Measurements from ENCODE around the gene C3AR1.

GRCh38 chr12:8033153-8034044, 32.8 kb downstream of the C3AR1 start:
- TF ChIP-seq CTCF (IDR thresholded peaks at IDR 0.05) (no peak), POLR2A (IDR thresholded peaks at IDR 0.05) (peak in 1 of 2 donors; percentile 53)
